K562 (cell line): ENCODE measurements around the gene PDLIM4. TPM values are rescaled to one million over a fixed set of nuclear protein-coding genes. Genes with fewer than 3 reads are reported as not detected.

Experiments
- ARID4B ChIP-seq: sonication (generic); formaldehyde crosslinking; IDR thresholded peaks from 2 replicates; pipeline ENCODE4 v1.8.0; 2022; ENCODE audit warnings: mild to moderate bottlenecking, missing genetic modification reagents
- BCLAF1 ChIP-seq, 2 experiments: fragments of 450-650 bp in 1 of 2; IDR thresholded peaks; 2 replicates each; pipeline ENCODE4 v1.6.1; 2011 to 2017; ENCODE audit warnings: low read depth in 2 of 2, antibody characterized with exemption in 1 of 2, borderline replicate concordance in 1 of 2, low read length in 1 of 2, mild to moderate bottlenecking in 1 of 2, mixed read lengths in 1 of 2; ENCODE audit not compliant: control insufficient read depth in 1 of 2
- BHLHE40 ChIP-seq: IDR thresholded peaks from 2 replicates; pipeline ENCODE4 v1.6.1; 2011; ENCODE audit warnings: low read length, improper control_type of control experiment
- CREB5 ChIP-seq: fragments of 250-450 bp; sonication (Bioruptor Pico); IDR thresholded peaks from 2 replicates; pipeline ENCODE4 v1.5.0; 2020; ENCODE audit warnings: mild to moderate bottlenecking
- DIDO1 ChIP-seq: fragments of 450-650 bp; IDR thresholded peaks from 2 replicates; pipeline ENCODE4 v1.6.1; 2016; ENCODE audit warnings: low read depth, missing biosample characterization, missing genetic modification characterization
- E4F1 ChIP-seq: fragments of 250-450 bp; sonication (Bioruptor Pico); IDR thresholded peaks from 2 replicates; pipeline ENCODE4 v1.5.0; 2021; ENCODE audit warnings: mild to moderate bottlenecking, borderline replicate concordance
- HDAC8 ChIP-seq: fragments of 450-650 bp; IDR thresholded peaks from 2 replicates; pipeline ENCODE4 v1.6.1; 2016; ENCODE audit warnings: mild to moderate bottlenecking, missing genetic modification characterization, moderate library complexity, missing compliant biosample characterization
- MEF2A ChIP-seq: IDR thresholded peaks from 2 replicates; pipeline ENCODE4 v1.6.1; 2011; ENCODE audit warnings: low read depth, mild to moderate bottlenecking, low read length, moderate library complexity; ENCODE audit not compliant: control insufficient read depth
- MEIS2 ChIP-seq: fragments of 450-650 bp; IDR thresholded peaks from 2 replicates; pipeline ENCODE4 v1.6.1; 2014; ENCODE audit warnings: mild to moderate bottlenecking; ENCODE audit not compliant: partially characterized antibody
- SAFB ChIP-seq: fragments of 200-400 bp; formaldehyde crosslinking; IDR thresholded peaks from 2 replicates; pipeline ENCODE4 v1.6.1; 2017; ENCODE audit warnings: low read depth, low read length, borderline replicate concordance
- ZC3H4 ChIP-seq: sonication (generic); formaldehyde crosslinking; IDR thresholded peaks from 2 replicates; pipeline ENCODE4 v1.9.0; 2021; ENCODE audit warnings: missing genetic modification reagents, borderline replicate concordance
- ZFP1 ChIP-seq: fragments of 450-650 bp; formaldehyde crosslinking; IDR thresholded peaks from 2 replicates; pipeline ENCODE4 v1.4.0; 2020; ENCODE audit warnings: mild to moderate bottlenecking, mixed read lengths
- ZFPM2 ChIP-seq: fragments of 250-450 bp; sonication (Bioruptor Pico); IDR thresholded peaks from 2 replicates; pipeline ENCODE4 v1.5.1; 2022; ENCODE audit warnings: mild to moderate bottlenecking
- polyA plus RNA-seq, 8 experiments: library from polyadenylated mRNA; depleted of rRNA in 4 of 8; stranded (reverse) in 5 of 8; unstranded in 3 of 8; fragments of >200 nt; fragmentation: Nextera tagmentation in 2 of 8; fragmentation: Illumina TruSeq in 1 of 8; extraction: Ambion mirVana in 2 of 8; extraction: Trizol in 1 of 8; gene quantifications; 2 replicates each; pipeline versions ENCODE4 v1.2.1 to v1.2.3, GENCODE V29; 2011 to 2014; ENCODE audit warnings: inconsistent platforms in 1 of 8, missing spikeins in 1 of 8
- total RNA-seq, 7 experiments: library from RNA; depleted of rRNA in 6 of 7; stranded (reverse); fragments of >200 nt in 6 of 7; fragmentation: Illumina TruSeq in 2 of 7; extraction: Trizol in 2 of 7; gene quantifications; 2 replicates each; pipeline versions ENCODE4 v1.2.1 to v1.2.3, GENCODE V29; 2011 to 2021; ENCODE audit warnings: low replicate concordance in 1 of 7

Gene PDLIM4
- total and polyA plus RNA-seq, 9 of the 15 experiments (the other 6 are each of a cell fraction or from before 2014, with no cell fraction given), result 0.28 to 32.8 (median 13.1) TPM

GRCh38 chr5:132293066-132293991 lies 35.8 kb downstream of the PDLIM4 start (continued):
- TF ChIP-seq ARID4B (CRISPR knock-in tag), result no peak
- no peak; the same call in 1 of the 2 replicates for TF ChIP-seq ZC3H4 (CRISPR knock-in tag)
- TF ChIP-seq E4F1, result no peak
- TF ChIP-seq HDAC8, result 0 out of 2 replicates have a peak, but pooled peaks have one; percentile 74
- peak; percentile 12; the same call in 1 of the 2 replicates for TF ChIP-seq DIDO1 (tag)
- TF ChIP-seq MEF2A, result no peak
- TF ChIP-seq BHLHE40, result peak; percentile 65
- no peak for TF ChIP-seq ZFPM2 (CRISPR knock-in tag)
- no peak for TF ChIP-seq ZFP1 (CRISPR knock-in tag)
- 0 out of 4 replicates have a peak, but pooled peaks of 1 of the 2 experiments have one; percentile 30 for TF ChIP-seq BCLAF1 (IDR thresholded peaks at IDR 0.05; ENCODE audit: borderline replicate concordance in 1 of 2, control insufficient read depth in 1 of 2, low read depth in 2 of 2, low read length in 1 of 2)
- no peak; the same call in 1 of the 2 replicates for TF ChIP-seq SAFB
- no peak for TF ChIP-seq CREB5 (CRISPR knock-in tag)
- TF ChIP-seq MEIS2, result peak; percentile 28
